Prostate gland (tissue), 2 donors: ENCODE data around the gene DOK6. TPM values are rescaled to one million over a fixed set of nuclear protein-coding genes. Genes with fewer than 3 reads are reported as not detected.

Experiments used
- DNase-seq: peaks from one replicate; pipeline ENCODE4 v3.0.0-alpha.2; 2019; ENCODE audit warnings: low spot score
- H3K27ac ChIP-seq, 2 donors: fragments of 200-600 bp; sonication (generic); 2 replicates each; pipeline ENCODE4 v1.5.1; 2017 to 2019
- H3K27me3 ChIP-seq: fragments of 200-600 bp; sonication (generic); replicated peaks from 2 replicates; pipeline ENCODE4 v1.5.1; 2019; ENCODE audit not compliant: insufficient read depth
- H3K36me3 ChIP-seq, 2 donors: fragments of 200-600 bp; sonication (generic); 1 replicate in 1 of 2; 2 replicates in 1 of 2; pipeline versions ENCODE4 v1.5.1 to v1.8.1; 2017 to 2019
- H3K4me1 ChIP-seq: fragments of 200-600 bp; sonication (generic); replicated peaks from 2 replicates; pipeline ENCODE4 v1.5.1; 2019
- H3K4me3 ChIP-seq, 2 donors: fragments of 200-600 bp; sonication (generic); 2 replicates each; pipeline ENCODE4 v1.5.1; 2017 to 2019
- H3K9me3 ChIP-seq: fragments of 200-600 bp; sonication (generic); 2 replicates; pipeline ENCODE4 v1.5.1; 2017
- POLR2A ChIP-seq: fragments of 450-650 bp; IDR thresholded peaks from one replicate; pipeline ENCODE4 v1.6.1; 2016; ENCODE audit warnings: antibody characterized with exemption, mild to moderate bottlenecking
- POLR2AphosphoS5 ChIP-seq: sonication (generic); formaldehyde crosslinking; IDR thresholded peaks from one replicate; pipeline ENCODE4 v1.6.1; 2017; ENCODE audit warnings: antibody characterized with exemption
- WGBS: methylation state at CpG from one replicate; pipeline ENCODE4 v1.1.5; 2018; 5-methylcytosine and 5-hydroxymethylcytosine counted together
- intact Hi-C: fragments of 100-400 bp; cut with DNase I; formaldehyde crosslinking; loops from one replicate; pipeline ENCODE4 v1.14.2; 2022
- total RNA-seq, 2 donors: library from RNA; depleted of rRNA; stranded (reverse); fragments of >200 nt; gene quantifications; one replicate each; pipeline ENCODE4 v1.1.0, GENCODE V29; 2016
- TF ChIP-seq, protein P1 (sequence below), 4 experiments: fragments of 200-600 bp in 2 of 4; fragments of 450-650 bp in 2 of 4; sonication (generic) in 2 of 4; IDR thresholded peaks; 1 replicate in 3 of 4; 2 replicates in 1 of 4; pipeline ENCODE4 v1.5.1; 2016 to 2019; ENCODE audit warnings: antibody characterized with exemption in 4 of 4, mild to moderate bottlenecking in 2 of 4, moderate library complexity in 2 of 4

Gene DOK6
- total RNA-seq, 2 donors from 2014 or later, result 0.73 to 1.0 TPM

DNA sequence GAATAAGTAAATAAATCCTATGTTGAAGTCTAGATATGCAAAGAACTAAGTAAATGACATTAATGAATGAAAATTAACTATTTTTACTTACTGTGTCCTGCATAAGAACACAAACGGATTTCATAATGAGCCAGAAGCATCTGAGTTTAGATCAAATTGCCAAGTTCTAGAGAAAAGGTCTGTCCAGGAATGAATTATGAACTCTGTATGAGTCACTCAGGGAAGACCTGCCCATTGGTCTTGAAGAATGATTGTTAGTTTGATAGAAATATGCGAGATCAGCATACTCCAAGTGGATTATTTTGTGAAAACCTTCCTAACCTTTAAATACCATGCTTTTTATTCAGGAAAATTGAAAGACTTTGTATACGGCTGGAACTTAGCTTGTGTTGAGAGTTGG lies 189.5 kb downstream of the DOK6 start:
- WGBS, result 84% methylated on average over 3 of the region's 3 CpGs
- DNase-seq, result no peak
- H3K27me3 ChIP-seq, result no peaks in the 10 kb centered on the region
- H3K4me3 ChIP-seq, result no peak overlapping the region
- H3K36me3 ChIP-seq, result no peaks in the 10 kb centered on the region
- no peak for TF ChIP-seq POLR2AphosphoS5
- TF ChIP-seq, protein P1, sequence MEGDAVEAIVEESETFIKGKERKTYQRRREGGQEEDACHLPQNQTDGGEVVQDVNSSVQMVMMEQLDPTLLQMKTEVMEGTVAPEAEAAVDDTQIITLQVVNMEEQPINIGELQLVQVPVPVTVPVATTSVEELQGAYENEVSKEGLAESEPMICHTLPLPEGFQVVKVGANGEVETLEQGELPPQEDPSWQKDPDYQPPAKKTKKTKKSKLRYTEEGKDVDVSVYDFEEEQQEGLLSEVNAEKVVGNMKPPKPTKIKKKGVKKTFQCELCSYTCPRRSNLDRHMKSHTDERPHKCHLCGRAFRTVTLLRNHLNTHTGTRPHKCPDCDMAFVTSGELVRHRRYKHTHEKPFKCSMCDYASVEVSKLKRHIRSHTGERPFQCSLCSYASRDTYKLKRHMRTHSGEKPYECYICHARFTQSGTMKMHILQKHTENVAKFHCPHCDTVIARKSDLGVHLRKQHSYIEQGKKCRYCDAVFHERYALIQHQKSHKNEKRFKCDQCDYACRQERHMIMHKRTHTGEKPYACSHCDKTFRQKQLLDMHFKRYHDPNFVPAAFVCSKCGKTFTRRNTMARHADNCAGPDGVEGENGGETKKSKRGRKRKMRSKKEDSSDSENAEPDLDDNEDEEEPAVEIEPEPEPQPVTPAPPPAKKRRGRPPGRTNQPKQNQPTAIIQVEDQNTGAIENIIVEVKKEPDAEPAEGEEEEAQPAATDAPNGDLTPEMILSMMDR (IDR thresholded peaks at IDR 0.05), result no peak
- no peak for TF ChIP-seq POLR2A
- no peaks in the 10 kb centered on the region for H3K4me1 ChIP-seq
- H3K27ac ChIP-seq, result no peak overlapping the region
- intact Hi-C loops, result no loop called here
- H3K9me3 ChIP-seq, result no peaks in the 10 kb centered on the region

DNA sequence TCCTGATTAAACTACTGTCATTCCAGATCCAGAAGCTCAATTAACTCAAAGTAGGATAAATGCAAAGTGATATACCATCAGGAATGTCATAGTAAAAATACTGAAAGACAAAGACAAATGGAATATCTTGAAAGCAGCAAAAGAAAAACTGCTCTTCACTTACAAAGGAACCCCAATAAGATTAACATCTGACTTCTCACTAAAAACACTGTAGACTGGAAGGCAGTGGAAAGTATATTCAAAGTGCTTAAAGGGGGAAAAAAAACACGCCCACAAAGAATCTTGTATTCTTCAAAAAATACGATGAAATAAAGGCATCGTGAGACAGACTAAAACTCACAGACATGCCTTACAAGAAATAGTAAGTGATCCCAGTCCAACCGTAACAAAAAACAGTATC lies 195.7 kb downstream of the DOK6 start:
- WGBS, result 99% methylated on average over 4 of the region's 4 CpGs
- DNase-seq, result no peak

DNA sequence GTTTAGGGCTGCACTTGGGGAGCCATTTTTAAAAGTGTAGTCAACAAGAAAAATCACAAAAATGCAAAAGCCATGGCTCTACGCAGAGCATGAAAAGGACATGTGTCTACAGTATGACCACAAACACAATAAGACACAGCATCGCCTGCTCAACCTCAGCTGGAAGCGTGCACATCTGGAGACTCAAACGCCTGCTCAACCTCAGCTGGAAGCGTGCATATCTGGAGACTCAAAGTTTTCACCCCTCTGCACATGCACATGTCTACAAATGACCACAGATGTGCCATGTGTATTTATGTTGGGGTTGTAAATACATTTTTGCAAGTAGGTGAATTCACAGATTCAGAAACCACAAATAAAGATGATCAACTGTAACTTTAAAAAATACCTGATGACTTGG lies 196.9 kb downstream of the DOK6 start:
- no peaks in the 10 kb centered on the region for H3K4me1 ChIP-seq
- TF ChIP-seq POLR2A (no peak), POLR2AphosphoS5 (no peak)
- TF ChIP-seq, protein P1 (IDR thresholded peaks at IDR 0.05), result no peak
- no peaks in the 10 kb centered on the region for H3K9me3 ChIP-seq
- H3K4me3 ChIP-seq, result no peak overlapping the region
- no peaks in the 10 kb centered on the region for H3K36me3 ChIP-seq
- H3K27ac ChIP-seq, result no peak overlapping the region
- DNase-seq, result no peak
- 94% methylated on average over 5 of the region's 5 CpGs for WGBS
- intact Hi-C loops, result no loop called here
- H3K27me3 ChIP-seq, result no peaks in the 10 kb centered on the region

More for the DNA sequence above, 195.7 kb downstream of the DOK6 start:
- no peaks in the 10 kb centered on the region for H3K9me3 ChIP-seq
- no peak overlapping the region for H3K4me3 ChIP-seq
- H3K27me3 ChIP-seq, result no peaks in the 10 kb centered on the region
- H3K27ac ChIP-seq, result no peak overlapping the region
- intact Hi-C loops, result no loop called here
- H3K4me1 ChIP-seq, result no peaks in the 10 kb centered on the region
- TF ChIP-seq POLR2A, result no peak
- TF ChIP-seq, protein P1 (IDR thresholded peaks at IDR 0.05), result no peak
- no peak for TF ChIP-seq POLR2AphosphoS5
- H3K36me3 ChIP-seq, result no peaks in the 10 kb centered on the region

DNA sequence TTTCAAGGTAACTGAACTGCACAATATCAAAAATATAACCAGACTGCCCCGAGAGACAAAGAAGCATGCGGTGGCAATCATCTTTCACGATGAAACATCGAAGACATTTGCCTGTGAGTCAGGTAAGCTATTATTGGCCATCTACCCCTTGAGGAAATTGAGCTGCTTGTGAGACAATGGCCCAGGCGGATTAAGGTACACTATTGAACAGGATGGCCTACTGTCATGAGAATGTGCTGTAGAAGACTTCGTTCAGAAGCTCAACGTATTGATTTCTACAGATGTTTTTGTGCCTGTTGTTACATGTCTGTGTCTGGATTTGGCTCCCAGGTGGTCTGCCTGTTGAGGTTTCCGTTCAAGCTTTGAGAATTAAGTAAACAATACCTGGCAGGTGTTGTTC lies 198.7 kb downstream of the DOK6 start:
- H3K4me3 ChIP-seq, result no peak overlapping the region
- no peaks in the 10 kb centered on the region for H3K4me1 ChIP-seq
- intact Hi-C loops, result no loop called here
- no peaks in the 10 kb centered on the region for H3K36me3 ChIP-seq
- 79% methylated on average over 8 of the region's 8 CpGs for WGBS
- TF ChIP-seq, protein P1 (IDR thresholded peaks at IDR 0.05), result no peak
- DNase-seq, result no peak
- H3K27me3 ChIP-seq, result no peaks in the 10 kb centered on the region
- no peak overlapping the region for H3K27ac ChIP-seq
- H3K9me3 ChIP-seq, result no peaks in the 10 kb centered on the region

DNA sequence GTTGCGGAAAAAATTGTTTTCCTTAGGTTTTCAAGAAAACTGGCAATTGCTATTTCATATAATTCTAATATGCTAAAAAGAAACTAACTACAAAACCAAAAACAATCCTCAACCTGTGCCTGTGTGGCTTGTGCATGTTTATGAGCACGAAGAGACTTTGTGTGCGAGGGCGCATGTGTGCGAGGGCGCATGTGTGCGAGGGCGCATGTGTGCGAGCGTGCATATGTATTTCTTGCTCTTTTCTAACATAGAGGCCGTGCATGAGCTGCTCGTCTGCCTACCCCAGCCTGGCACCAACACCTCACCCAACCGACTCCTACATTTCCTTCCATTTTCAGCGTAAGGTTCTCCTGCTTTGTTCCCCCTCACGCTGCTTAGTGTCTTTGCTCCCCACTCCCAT lies 211.6 kb downstream of the DOK6 start:
- intact Hi-C loops, result loop anchor here (10.0 kb wide), 1 partner anchor 57 kb away; no protein-coding TSS in a partner anchor
- Histone ChIP-seq H3K27me3 (no peaks in the 10 kb centered on the region), H3K4me3 (no peak overlapping the region), H3K27ac (no peak overlapping the region), H3K9me3 (no peaks in the 10 kb centered on the region), H3K36me3 (no peaks in the 10 kb centered on the region), H3K4me1 (no peaks in the 10 kb centered on the region)
- TF ChIP-seq, protein P1 (IDR thresholded peaks at IDR 0.05), result no peak
- TF ChIP-seq POLR2AphosphoS5, result no peak
- TF ChIP-seq POLR2A, result no peak
- WGBS, result 91% methylated on average over 15 of the region's 15 CpGs
- no peak for DNase-seq
